Esophagus mucosa (tissue), 1 donor: Measurements from ENCODE around the gene OPN1LW. TPM values are rescaled to one million over a fixed set of nuclear protein-coding genes. Genes with fewer than 3 reads are reported as not detected.
"Not testable (repeated sequence)": the region's sequence is repeated elsewhere in the genome, so short reads cannot be mapped to it uniquely, and the experiment has no call there.

Experiments
- ATAC-seq: fragments of 200-7000 bp; cut with Tn5 transposase; one replicate; pipeline ENCODE4 v1.9.1; 2020
- total RNA-seq: library from RNA; stranded (reverse); gene quantifications from one replicate; pipeline ENCODE4 v1.2.4, GENCODE V29; 2023
- donor health status: DM: yes; HTN: yes; CAD: no.

OPN1LW gene
- total RNA-seq, 1 donor from 2014 or later, result not detected

GRCh38 chrX:154135458-154136229 lies 8.4 kb upstream of the OPN1LW start:
- no peak for ATAC-seq

GRCh38 chrX:154136627-154137161 lies 7.3 kb upstream of the OPN1LW start:
- peak; percentile 72 for ATAC-seq

GRCh38 chrX:154138857-154139256 lies 5.2 kb upstream of the OPN1LW start:
- ATAC-seq, result no peak

DNA sequence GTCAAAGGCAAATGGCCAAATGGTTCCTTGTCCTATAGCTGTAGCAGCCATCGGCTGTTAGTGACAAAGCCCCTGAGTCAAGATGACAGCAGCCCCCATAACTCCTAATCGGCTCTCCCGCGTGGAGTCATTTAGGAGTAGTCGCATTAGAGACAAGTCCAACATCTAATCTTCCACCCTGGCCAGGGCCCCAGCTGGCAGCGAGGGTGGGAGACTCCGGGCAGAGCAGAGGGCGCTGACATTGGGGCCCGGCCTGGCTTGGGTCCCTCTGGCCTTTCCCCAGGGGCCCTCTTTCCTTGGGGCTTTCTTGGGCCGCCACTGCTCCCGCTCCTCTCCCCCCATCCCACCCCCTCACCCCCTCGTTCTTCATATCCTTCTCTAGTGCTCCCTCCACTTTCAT lies 3.8 kb upstream of the OPN1LW start:
- ATAC-seq, result no peak

DNA sequence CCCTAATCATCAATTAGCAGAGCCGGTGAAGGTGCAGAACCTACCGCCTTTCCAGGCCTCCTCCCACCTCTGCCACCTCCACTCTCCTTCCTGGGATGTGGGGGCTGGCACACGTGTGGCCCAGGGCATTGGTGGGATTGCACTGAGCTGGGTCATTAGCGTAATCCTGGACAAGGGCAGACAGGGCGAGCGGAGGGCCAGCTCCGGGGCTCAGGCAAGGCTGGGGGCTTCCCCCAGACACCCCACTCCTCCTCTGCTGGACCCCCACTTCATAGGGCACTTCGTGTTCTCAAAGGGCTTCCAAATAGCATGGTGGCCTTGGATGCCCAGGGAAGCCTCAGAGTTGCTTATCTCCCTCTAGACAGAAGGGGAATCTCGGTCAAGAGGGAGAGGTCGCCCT lies 3.3 kb upstream of the OPN1LW start:
- ATAC-seq, result no peak

GRCh38 chrX:154142386-154142785 lies 1.7 kb upstream of the OPN1LW start:
- ATAC-seq, result no peak

DNA sequence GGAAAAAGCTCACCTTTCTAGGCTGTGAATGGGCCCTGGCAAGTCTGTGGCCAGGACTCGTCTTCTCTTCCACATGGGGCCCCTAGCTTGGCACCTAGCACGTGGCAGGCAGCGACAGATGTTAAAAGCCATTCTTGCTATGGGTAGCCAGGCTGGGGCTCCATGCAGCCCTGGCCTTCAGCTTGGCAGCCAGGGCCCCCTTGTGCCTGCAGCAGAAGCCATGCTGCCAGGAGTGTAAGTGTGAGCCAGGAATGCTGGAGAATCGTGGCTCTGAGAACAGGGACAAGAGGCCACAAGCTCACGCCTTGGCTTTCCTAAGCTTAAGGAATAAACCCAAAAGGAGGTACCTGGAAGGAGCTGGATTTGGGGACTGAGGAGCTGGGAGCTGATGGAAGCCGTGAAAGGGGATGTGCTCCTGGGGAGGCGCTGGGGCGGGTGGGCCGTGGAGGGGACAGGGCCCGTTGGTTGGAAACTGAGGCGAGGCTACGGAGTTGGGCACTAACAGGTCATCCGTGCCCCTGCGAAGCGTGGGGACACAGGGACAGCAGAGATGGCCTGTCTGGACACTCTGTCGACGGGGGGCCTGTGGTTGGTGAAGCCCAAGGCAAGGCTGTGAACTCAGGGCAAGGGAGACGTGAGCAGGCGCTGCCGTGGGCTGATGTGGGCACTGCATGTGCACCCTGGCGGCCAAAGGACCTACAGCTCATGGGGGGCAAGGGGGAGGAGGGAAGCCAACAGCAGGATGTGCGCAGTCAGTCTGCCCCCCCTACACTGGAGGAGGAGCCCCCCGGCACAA lies 895 bp upstream of the OPN1LW start:
- peak; percentile 31 for ATAC-seq

DNA sequence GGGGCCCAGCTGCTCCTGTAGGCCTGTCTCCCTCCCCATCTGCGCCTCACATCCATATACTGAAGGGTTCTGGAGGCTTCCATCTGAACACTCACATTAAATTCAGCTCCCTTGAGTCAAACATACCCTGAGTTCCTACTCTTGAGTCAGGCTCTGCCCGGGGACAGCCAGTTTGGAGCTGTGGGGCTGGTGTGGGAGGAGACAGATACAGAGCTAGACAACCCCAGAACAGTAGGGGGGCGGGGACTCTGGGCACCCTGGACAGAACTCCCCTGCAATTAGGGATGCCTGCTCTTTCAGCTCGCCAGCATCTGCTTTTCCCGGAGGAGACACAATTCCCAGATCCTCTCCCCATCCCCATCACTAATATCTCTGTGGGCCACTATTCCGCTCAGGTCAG lies 7.0 kb downstream of the OPN1LW start:
- not testable (repeated sequence) for ATAC-seq

DNA sequence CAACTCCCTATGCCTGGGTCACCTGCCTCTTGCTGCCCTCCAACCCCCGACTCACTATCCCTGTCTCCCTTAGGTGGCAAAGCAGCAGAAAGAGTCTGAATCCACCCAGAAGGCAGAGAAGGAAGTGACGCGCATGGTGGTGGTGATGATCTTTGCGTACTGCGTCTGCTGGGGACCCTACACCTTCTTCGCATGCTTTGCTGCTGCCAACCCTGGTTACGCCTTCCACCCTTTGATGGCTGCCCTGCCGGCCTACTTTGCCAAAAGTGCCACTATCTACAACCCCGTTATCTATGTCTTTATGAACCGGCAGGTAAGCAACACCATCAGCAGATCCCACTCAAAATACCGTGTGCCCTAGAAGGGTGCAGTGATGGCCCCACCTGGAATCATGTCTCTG lies 12.2 kb downstream of the OPN1LW start:
- ATAC-seq, result not testable (repeated sequence)

DNA sequence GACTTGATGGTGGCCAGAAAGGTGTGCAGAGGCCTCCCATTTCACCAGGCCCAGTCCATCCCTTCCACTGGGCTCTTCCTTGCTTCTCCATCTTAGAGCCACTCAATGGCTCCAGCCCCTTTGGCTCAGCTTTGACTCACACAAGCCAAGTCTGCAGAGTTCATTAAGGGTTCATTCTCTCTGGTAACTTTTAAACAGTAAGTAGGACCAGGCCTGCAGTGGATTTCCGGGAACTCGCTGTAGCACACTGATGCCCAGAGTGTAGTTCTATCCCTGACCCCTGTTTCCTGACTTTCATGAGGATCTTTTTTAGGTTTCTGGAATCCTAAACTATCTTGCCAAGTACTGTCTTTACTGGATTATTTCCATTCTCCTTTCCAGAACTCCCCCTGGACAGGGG lies 13.2 kb downstream of the OPN1LW start:
- not testable (repeated sequence) for ATAC-seq

DNA sequence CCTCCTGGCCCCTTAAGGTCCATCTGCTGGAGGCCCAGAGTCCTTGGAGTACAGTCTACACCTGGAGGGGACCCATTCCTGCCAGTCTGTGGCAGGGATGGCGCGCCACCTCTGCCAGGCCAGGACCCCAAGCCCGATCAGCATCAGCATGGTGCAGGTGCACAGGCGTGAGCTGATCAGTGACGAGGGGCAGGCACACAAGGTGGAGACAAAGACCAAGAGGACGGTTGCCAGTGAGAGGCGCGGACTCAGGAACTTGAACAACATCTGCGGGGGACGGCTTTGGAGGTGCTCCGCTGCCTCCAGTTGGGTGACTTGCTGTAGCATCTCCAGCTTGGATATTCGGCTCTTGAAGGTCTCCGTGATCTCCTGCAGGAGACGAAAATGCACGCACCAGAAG lies 15.3 kb downstream of the OPN1LW start:
- ATAC-seq, result not testable (repeated sequence)

- ATAC-seq, result not testable (repeated sequence)
Observed at GRCh38 chrX:154164902-154165301, 20.9 kb downstream of the OPN1LW start.

DNA sequence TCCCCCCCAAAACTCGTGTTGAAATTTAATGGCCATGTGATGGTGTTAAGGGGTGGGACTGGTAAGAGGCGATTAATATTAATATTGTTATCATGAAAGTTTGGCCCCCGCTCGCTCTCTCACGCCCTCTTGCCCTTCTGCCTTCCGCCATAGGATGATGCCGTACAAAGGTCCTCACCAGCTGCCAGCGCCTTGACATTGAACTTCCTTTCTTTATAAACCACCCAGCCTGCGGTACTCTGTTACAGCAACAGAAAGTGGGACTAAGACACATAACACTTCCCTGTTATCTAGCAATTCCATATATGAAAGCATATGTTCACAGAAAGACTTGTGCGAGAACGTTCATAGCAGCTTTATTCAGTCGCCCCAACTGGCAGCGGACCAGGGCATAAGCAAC lies 24.3 kb downstream of the OPN1LW start:
- ATAC-seq, result not testable (repeated sequence)

- ATAC-seq, result peak; percentile 90
Observed at GRCh38 chrX:154172535-154172943, 28.5 kb downstream of the OPN1LW start.

- not testable (repeated sequence) for ATAC-seq
Observed at GRCh38 chrX:154174356-154174755, 30.3 kb downstream of the OPN1LW start.

DNA sequence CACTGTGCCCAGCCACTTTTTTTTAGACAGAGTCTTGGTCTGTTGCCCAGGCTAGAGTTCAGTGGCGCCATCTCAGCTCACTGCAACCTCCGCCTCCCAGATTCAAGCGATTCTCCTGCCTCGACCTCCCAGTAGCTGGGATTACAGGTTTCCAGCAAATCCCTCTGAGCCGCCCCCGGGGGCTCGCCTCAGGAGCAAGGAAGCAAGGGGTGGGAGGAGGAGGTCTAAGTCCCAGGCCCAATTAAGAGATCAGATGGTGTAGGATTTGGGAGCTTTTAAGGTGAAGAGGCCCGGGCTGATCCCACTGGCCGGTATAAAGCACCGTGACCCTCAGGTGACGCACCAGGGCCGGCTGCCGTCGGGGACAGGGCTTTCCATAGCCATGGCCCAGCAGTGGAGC lies 38.3 kb downstream of the OPN1LW start, which contains the start of gene OPN1MW:
Gene OPN1MW, plus strand, starts transcription at position 301 of the 400 bp plus-strand sequence. Its CDS starts 82 bp downstream, at position 383.
- ATAC-seq, result not testable (repeated sequence)

DNA sequence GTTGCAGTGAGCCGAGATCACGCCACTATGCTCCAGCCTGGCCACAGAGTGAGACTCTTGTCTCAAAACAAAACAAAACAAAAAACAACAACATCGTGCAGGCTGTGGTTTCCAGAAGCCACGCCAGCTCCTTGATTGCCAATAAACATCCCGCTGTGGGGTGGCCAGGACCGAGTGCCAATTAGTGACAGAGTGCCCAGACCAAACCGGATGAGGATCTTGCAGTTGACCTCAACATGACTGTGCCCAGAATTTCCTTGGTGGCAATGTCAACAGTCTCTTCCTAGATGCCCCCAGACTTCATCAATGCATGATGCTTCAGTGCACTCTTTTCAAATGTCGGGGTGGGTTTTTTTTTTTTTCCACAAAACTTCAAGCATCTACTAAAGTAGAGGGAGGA lies 39.8 kb downstream of the OPN1LW start:
- ATAC-seq, result not testable (repeated sequence)

DNA sequence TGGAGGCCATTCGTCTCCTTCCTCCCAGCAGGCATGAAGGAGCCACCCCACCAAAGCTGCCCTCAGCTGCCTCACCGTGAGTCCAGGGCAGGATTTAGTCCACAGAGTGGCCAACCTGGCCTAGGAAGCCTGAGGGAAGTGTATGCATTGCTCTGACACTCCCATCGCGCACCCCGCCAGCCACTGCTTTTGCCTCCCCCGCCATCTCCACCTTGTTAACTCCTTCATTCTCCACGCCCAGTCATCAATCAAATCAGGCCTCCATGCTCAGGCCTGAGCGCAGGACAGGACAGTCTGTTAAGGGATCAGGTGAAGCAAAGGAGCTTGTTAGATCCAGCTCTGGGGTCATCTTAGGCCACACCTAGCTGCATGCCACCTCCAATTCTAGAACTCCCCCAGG lies 48.8 kb downstream of the OPN1LW start:
- not testable (repeated sequence) for ATAC-seq

- not testable (repeated sequence) for ATAC-seq
Observed at GRCh38 chrX:154194316-154194715, 50.3 kb downstream of the OPN1LW start.

DNA sequence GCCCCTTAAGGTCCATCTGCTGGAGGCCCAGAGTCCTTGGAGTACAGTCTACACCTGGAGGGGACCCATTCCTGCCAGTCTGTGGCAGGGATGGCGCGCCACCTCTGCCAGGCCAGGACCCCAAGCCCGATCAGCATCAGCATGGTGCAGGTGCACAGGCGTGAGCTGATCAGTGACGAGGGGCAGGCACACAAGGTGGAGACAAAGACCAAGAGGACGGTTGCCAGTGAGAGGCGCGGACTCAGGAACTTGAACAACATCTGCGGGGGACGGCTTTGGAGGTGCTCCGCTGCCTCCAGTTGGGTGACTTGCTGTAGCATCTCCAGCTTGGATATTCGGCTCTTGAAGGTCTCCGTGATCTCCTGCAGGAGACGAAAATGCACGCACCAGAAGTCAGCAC lies 52.4 kb downstream of the OPN1LW start:
- not testable (repeated sequence) for ATAC-seq
